NCI-H2081 (cell line): ENCODE data around the gene CHRNB4.
"Not testable (repeated sequence)": the region's sequence is repeated elsewhere in the genome, so short reads cannot be mapped to it uniquely, and the experiment has no call there.

Source experiments
- DNase-seq, 2 experiments: peaks; one replicate each; lab custom pipeline; 2025; lab: John Stamatoyannopoulos, UW

CHRNB4 gene

GRCh38 chr15:78616506-78616905 is 24.5 kb downstream of the CHRNB4 start:
- DNase-seq, result no peak

DNA sequence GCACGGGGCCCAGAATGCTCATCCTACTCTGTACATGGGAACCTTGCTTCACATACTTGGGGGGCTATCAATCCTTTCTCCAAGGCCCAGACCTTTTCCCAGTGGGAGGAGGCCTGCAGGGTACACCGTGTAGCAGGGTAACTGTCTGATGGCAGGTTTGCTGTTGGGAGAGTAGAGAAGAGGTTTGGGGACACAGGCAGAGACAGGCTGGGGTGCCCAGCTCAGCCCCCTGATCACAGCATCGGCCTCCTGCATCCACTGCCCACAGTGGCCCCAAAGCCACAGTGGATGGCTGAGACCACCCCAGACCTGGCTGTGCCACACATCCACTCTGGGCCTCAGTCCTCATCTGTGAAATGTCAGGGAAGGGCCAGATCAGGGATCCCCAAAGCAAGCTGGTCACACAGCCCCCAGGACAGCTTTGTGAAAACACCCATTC is 25.8 kb downstream of the CHRNB4 start:
- DNase-seq, result no peak

GRCh38 chr15:78614021-78614420 is 27.0 kb downstream of the CHRNB4 start:
- DNase-seq, result no peak

GRCh38 chr15:78609551-78609950 is 31.5 kb downstream of the CHRNB4 start:
- not testable (repeated sequence) for DNase-seq

DNA sequence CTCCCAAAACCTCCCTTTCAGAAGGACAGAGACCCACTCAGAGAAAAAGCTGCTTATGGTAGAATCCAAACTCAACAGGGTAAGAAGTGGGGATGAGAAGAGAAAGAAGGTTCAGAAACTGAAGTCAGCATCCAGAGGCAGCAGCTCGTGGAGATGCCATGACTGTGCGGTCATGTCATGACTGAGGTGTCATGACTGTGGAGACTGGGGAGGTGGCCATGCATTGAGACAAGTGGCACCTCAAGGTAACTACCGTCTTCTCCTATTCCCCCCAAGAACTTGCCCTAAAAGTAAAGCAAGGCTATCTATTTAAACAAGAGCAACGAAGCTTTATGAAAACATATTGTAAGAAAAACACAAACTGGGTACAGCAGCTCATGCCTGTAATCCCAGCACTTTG is 35.3 kb downstream of the CHRNB4 start:
- DNase-seq, result no peak

DNA sequence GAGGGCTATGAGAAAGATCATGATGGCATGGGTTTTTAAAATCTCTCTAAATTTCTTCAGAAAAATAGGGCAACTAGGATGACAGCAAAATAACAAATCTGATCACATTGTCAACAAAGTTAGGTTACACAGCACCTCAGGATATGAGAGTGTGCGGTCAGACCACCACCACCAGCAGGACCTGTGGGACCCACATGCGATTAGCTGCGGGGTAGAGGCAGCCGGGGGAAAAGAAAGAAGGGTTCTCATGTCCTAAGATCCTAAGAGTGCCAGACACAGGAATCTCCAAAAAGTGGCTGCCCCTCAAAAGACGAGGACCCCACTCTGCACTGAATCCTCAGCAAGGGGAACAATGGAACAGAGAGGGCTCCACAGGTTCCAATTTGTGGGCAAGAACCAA is 35.8 kb downstream of the CHRNB4 start:
- DNase-seq, result no peak

GRCh38 chr15:78604420-78604819 is 36.6 kb downstream of the CHRNB4 start:
- DNase-seq, result no peak

DNA sequence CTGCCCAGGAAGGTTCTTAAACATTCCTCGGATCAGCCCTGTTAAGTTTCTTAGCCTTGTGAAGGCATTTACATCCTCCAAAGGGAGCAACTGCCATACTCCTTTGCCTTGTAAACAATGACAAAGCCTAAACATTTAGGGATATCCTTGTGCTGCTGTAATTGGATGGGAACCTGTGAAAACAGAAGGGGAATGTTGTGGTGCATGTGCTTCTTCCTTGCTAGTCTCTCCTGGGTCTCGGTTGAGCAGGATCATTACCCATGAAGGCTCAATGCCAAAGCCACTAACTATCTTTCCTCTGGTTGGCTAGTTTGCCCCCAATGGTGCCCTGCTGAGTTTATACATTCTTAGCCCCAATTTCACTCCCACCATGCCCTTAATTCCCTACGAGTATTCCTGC is 37.5 kb downstream of the CHRNB4 start:
- no peak for DNase-seq

DNA sequence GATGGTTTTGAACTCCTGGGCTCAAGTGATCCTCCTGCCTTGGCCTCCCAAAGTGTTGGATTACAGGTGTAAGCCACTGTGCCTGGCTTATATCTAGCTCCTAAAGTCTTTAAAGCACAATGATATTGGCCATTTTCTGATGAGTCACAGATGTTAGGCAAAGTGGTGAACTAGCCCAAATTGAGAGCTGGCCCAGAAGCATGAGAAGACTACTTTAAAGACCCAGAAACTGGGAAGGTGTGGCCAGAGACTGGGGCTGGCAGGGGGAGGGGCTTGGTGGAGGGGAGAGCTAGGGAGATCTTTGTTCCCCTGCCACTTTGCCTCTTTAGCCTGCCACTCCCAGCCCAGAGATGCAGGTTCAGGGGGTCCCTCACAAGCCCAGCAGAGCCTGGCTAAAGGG is 41.8 kb downstream of the CHRNB4 start:
- no peak for DNase-seq

DNA sequence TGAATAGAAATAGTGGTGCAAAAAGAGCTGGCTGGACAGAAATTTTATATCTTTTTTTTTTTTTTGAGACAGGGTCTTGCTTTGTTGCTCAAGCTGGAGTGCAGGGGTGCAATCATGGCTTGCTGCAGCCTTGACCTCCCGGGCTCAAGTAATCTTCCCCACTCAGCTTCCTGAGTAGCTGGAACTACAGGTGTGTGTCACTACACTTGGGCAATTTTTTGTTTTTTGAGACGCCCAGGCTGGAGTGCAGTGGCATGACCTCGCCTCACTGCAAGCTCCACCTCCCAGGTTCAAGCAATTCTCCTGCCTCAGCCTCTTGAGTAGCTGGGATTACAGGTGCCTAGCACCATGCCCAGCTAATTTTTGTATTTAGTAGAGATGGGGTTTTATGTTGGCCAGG is 42.7 kb downstream of the CHRNB4 start:
- DNase-seq, result no peak

DNA sequence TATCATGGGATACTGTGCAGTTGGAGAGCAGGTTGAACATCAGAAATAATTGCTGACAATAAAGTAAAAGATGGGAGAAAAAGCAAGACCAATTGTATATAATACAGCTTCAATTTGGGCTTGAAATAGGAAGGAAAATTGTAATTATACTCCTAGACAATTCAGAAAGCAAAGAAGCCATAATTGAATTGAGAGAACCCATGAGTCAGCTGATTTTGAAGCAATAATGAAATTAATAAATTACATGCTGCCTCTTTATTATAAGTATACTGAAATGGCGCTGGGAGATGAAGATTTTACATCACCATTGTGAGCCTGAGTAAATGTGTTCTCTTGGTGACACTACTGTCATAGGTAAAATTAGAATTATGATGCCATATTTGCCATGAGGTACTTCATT is 43.4 kb downstream of the CHRNB4 start:
- DNase-seq, result no peak

- DNase-seq, result no peak
Measured at GRCh38 chr15:78574944-78575343, 66.1 kb downstream of the CHRNB4 start.
